Skeletal muscle tissue (tissue), 4 donors: ENCODE results near the gene ARHGEF26. TPM values are rescaled to one million over a fixed set of nuclear protein-coding genes. Genes with fewer than 3 reads are reported as not detected.

Source experiments
- H3K27ac ChIP-seq: one replicate; pipeline ENCODE4 v1.7.0; 2013; ENCODE audit warnings: mild to moderate bottlenecking, low read depth, low read length, inconsistent platforms
- H3K27me3 ChIP-seq, 3 donors: one replicate each; pipeline ENCODE4 v1.7.0; 2013; ENCODE audit warnings: low read length in 3 of 3; ENCODE audit not compliant: control insufficient read depth in 3 of 3, insufficient read depth in 3 of 3
- H3K36me3 ChIP-seq, 3 donors: one replicate each; pipeline ENCODE4 v1.7.0; 2013; ENCODE audit warnings: low read length in 3 of 3; ENCODE audit not compliant: control insufficient read depth in 3 of 3, insufficient read depth in 3 of 3
- H3K4me1 ChIP-seq, 3 donors: one replicate each; pipeline ENCODE4 v1.7.0; 2013; ENCODE audit warnings: low read length in 3 of 3, mild to moderate bottlenecking in 3 of 3; ENCODE audit not compliant: control insufficient read depth in 3 of 3, insufficient read depth in 3 of 3
- H3K4me3 ChIP-seq, 3 donors: one replicate each; pipeline ENCODE4 v1.7.0; 2013; ENCODE audit warnings: low read length in 3 of 3
- H3K9ac ChIP-seq, 3 donors: one replicate each; pipeline ENCODE4 v1.7.0; 2013; ENCODE audit warnings: low read length in 3 of 3, mild to moderate bottlenecking in 3 of 3, moderate library complexity in 2 of 3, low read depth in 1 of 3
- H3K9me3 ChIP-seq, 3 donors: one replicate each; pipeline ENCODE4 v1.7.0; 2013; ENCODE audit warnings: low read length in 3 of 3; ENCODE audit not compliant: control insufficient read depth in 3 of 3
- total RNA-seq: library from RNA; depleted of rRNA; stranded (reverse); fragments of >200 nt; gene quantifications from one replicate; pipeline ENCODE4 v1.2.3, GENCODE V29; 2014
- donor health status: Osteomylitis.

Gene ARHGEF26
- total RNA-seq, 1 donor from 2014 or later: 7.3 TPM

- Histone ChIP-seq H3K27me3 (peaks cover 0 to 10% (median 5%) of the 10 kb centered on the region in 3 donors), H3K4me1 (no peaks in the 10 kb centered on the region), H3K9ac (no peak overlapping the region), H3K9me3 (no peaks in the 10 kb centered on the region), H3K4me3 (no peak overlapping the region), H3K36me3 (no peaks in the 10 kb centered on the region), H3K27ac (no peak overlapping the region)
Measured at GRCh38 chr3:154115332-154115731, 5.9 kb upstream of the ARHGEF26 start.

DNA sequence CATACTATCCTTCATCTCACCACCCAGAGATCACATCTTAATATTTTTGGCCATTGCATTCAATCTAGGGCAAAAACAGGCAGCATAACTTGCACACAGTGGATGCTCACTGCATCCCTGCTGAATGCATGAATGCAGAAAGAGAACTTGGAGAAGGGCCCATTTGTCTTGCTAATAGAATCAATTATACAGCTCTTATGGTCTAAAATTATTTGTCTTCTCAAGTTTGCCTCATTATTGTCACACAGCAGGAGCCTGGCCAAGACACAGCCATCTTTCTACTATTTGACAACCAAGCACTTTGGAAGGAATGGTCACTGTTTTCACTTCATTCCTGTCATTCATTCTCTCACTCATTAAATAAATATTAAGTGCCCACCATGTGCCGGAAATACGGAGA, 1.2 kb upstream of the ARHGEF26 start:
- H3K27me3 ChIP-seq: peaks cover 11 to 20% (median 11%) of the 10 kb centered on the region in 3 donors
- no peaks in the 10 kb centered on the region for H3K36me3 ChIP-seq

GRCh38 chr3:154121701-154122551, 736 bp downstream of the ARHGEF26 start:
- Histone ChIP-seq H3K9ac (peak overlapping the region; percentile 34 to 61 (median 57)), H3K4me3 (peak overlapping the region; percentile 68 to 73 (median 68)), H3K4me1 (peaks cover 0 to 4% (median 0%) of the 10 kb centered on the region in 3 donors), H3K36me3 (no peaks in the 10 kb centered on the region), H3K27ac (no peak overlapping the region), H3K9me3 (no peaks in the 10 kb centered on the region), H3K27me3 (peaks cover 11 to 18% (median 11%) of the 10 kb centered on the region in 3 donors)

More for the DNA sequence above, 1.2 kb upstream of the ARHGEF26 start:
- Histone ChIP-seq H3K4me3 (no peak overlapping the region), H3K4me1 (peaks cover 0 to 4% (median 0%) of the 10 kb centered on the region in 3 donors), H3K9ac (no peak overlapping the region), H3K9me3 (no peaks in the 10 kb centered on the region), H3K27ac (no peak overlapping the region)

DNA sequence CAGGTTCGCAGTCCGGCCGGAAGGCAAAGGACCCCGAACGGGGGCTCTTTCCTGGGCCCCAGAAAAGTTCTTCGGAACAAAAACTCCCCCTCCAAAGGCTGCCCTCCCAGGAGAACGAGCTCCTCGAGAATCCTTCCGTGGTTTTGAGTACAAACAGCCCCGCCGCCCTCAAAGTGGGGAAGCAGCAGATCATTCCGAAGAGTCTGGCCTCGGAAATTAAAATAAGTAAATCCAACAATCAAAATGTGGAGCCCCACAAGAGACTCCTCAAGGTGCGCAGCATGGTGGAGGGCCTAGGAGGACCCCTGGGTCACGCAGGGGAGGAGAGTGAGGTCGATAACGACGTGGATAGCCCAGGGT, 1.3 kb downstream of the ARHGEF26 start:
- Histone ChIP-seq H3K4me1 (peaks cover 0 to 4% (median 0%) of the 10 kb centered on the region in 3 donors), H3K27ac (no peak overlapping the region), H3K4me3 (peak overlapping the region; percentile 64 to 68 (median 64)), H3K9me3 (no peaks in the 10 kb centered on the region), H3K27me3 (peaks cover 11 to 14% (median 11%) of the 10 kb centered on the region in 3 donors), H3K36me3 (no peaks in the 10 kb centered on the region), H3K9ac (peak overlapping the region in 2 of 3 donors; percentile 33 to 41)

DNA sequence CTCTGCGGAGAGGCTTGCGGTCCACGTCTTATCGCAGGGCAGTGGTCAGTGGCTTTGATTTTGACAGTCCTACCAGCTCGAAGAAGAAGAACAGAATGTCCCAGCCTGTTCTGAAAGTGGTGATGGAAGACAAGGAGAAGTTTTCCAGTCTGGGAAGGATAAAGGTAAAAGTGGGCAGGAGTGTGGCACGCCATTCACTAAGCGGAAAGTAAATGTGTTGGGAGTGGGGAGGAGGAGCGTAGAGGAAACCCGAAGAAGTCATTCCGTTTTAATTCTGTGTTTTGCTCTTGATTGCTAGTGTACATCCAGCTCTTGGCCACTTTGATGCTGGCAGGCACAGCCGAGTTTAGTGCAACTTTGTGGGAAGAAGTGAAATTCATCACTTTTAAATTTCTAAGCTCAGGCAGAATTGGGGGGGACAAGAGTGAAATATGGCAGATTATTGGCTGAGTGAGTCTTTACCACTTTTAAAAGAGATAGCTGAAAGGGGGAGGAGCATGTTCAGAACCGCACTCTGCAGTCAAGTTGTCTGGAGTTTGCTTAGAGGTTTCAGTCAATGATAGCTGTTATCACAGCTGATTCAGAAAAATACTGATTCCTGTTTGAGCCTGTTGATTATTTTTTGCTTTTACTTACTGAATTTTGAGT, 1.8 kb downstream of the ARHGEF26 start:
- H3K36me3 ChIP-seq: no peaks in the 10 kb centered on the region
- peaks cover 0 to 4% (median 0%) of the 10 kb centered on the region in 3 donors for H3K4me1 ChIP-seq
- H3K9me3 ChIP-seq: no peaks in the 10 kb centered on the region
- no peak overlapping the region for H3K27ac ChIP-seq
- H3K4me3 ChIP-seq: peak overlapping the region; percentile 64 to 68 (median 64)
- peak overlapping the region in 2 of 3 donors; percentile 27 to 41 for H3K9ac ChIP-seq
- peaks cover 11 to 14% (median 11%) of the 10 kb centered on the region in 3 donors for H3K27me3 ChIP-seq

DNA sequence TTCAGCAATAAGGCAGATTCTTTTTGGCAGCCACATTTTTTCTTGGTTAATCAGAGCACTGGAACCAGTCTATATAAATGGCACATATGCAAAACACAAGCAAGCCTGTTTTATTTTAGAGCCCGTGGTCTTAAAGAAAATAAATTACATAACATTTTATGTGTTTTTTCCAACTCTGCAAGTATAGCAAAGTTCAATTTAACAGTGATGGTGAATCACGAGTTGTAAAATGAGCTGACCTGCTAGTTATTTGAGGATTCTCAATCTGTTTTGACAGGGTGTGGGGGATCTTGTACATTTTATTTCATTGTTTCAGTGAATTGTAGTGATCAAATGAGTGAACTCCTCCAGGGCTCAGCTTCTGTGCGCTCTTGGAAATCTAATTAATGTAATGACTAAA, 2.7 kb downstream of the ARHGEF26 start:
- no peak overlapping the region for H3K9ac ChIP-seq
- peaks cover 11 to 14% (median 11%) of the 10 kb centered on the region in 3 donors for H3K27me3 ChIP-seq
- H3K4me3 ChIP-seq: peak overlapping the region in 1 of 3 donors; percentile 64
- no peaks in the 10 kb centered on the region for H3K9me3 ChIP-seq
- H3K36me3 ChIP-seq: no peaks in the 10 kb centered on the region
- H3K27ac ChIP-seq: no peak overlapping the region
- peaks cover 0 to 4% (median 0%) of the 10 kb centered on the region in 3 donors for H3K4me1 ChIP-seq

- no peak overlapping the region for H3K27ac ChIP-seq
- H3K4me1 ChIP-seq: peaks cover 0 to 4% (median 0%) of the 10 kb centered on the region in 3 donors
- no peak overlapping the region for H3K9ac ChIP-seq
- H3K27me3 ChIP-seq: peaks cover 6 to 11% (median 10%) of the 10 kb centered on the region in 3 donors
- H3K36me3 ChIP-seq: no peaks in the 10 kb centered on the region
- no peaks in the 10 kb centered on the region for H3K9me3 ChIP-seq
- no peak overlapping the region for H3K4me3 ChIP-seq
Measured at GRCh38 chr3:154125378-154126030, 4.3 kb downstream of the ARHGEF26 start.

- Histone ChIP-seq H3K27me3 (peaks cover 6 to 7% (median 6%) of the 10 kb centered on the region in 3 donors), H3K4me3 (no peak overlapping the region), H3K36me3 (no peaks in the 10 kb centered on the region), H3K4me1 (no peaks in the 10 kb centered on the region), H3K9me3 (no peaks in the 10 kb centered on the region), H3K27ac (no peak overlapping the region), H3K9ac (no peak overlapping the region)
Measured at GRCh38 chr3:154126651-154127050, 5.5 kb downstream of the ARHGEF26 start.

GRCh38 chr3:154129625-154130024, 8.4 kb downstream of the ARHGEF26 start:
- Histone ChIP-seq H3K36me3 (no peaks in the 10 kb centered on the region), H3K9ac (no peak overlapping the region), H3K4me1 (no peaks in the 10 kb centered on the region), H3K27me3 (no peaks in the 10 kb centered on the region), H3K4me3 (no peak overlapping the region), H3K9me3 (no peaks in the 10 kb centered on the region), H3K27ac (no peak overlapping the region)
